HL-60/S4 treated with retinoic acid at 250 ng/mL for 4 days and 3 days (cell line): Measurements from ENCODE around the gene RRAS2.
"Not testable (repeated sequence)": the region's sequence is repeated elsewhere in the genome, so short reads cannot be mapped to it uniquely, and the experiment has no call there.

Source experiments
- in situ Hi-C: fragments of 300-500 bp; cut with MboI; formaldehyde crosslinking; loops from 2 replicates; pipeline ENCODE4 v1.7.0; 2022; ENCODE audit warnings: low sequenced_read_pairs

The RRAS2 gene

DNA sequence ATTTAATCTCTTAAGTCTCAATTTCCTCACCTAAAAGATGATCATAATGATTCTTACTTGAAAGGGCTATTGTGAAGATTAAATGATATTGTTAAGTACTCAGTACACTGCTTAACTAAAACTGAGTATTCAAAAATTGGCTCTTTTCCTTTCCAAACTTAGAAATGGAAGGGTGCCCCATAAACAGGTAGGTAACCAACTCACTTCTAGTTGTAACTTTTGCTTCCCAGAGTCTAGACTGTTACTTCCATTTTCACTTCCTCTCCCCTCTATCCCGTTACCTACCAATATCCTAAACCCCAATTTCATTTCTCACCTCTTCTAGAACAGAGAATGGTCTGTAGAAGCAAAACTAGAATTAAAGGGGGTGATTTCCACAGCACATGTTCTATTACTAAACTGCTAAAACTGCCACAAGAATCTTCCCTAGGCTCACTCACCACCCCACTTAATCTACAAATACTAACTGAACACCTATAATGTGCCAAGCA is 50.0 kb downstream of the RRAS2 start:
- in situ Hi-C loops: no loop called here

DNA sequence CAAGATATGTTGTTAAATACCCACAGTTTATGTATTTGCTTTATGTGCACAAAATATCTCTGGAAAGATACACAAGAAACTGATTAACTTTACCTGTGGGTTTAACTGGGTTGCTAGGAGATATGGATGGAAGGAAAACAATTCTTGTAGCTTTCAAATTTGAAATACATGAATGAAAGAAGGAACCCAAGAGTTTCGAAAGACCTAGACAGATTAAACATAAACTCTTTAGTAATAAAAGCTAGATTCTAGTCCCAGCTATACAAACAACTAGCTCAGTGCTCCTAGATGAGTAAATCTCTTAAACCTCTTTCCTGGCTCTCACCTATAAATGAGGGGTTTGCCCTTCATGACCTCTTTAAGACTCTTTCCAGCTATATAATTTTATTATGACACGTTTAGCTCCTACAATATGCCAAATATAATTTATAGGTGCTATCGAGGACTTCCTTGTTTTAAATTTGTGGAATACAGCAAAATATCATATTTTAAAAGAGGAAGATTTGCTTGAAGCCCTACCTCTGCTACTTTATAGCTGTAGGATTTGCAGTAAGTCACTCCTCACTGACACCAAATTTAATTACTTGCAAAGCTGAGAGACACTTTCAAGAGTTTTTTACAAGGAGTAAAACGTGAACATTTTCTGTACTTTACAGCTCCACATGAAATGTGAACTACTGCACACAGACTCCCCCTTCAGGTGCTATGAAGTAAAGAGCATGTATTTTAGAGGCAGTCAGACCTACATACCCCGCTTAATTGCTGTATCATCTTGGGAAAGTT is 50.7 kb downstream of the RRAS2 start:
- in situ Hi-C loops: no loop called here

DNA sequence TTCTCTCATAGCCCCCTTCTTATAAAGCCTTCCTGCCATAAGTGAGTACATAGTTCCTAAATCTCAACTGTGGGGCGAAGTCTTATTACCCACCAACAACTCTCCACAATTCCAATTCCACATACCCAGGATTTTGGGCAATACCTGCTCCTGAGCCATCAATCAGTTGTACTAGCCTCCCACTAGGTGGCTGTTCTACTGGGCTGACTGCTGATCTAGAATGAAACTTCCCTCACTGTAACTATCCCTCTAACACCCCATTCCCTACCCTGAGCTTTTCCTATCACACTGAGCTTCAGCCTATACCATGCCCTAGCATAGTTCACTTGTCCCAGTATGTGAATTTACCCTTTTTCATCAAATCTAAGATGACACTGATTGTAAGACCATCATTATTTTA is 52.5 kb downstream of the RRAS2 start:
- in situ Hi-C loops: no loop called here

DNA sequence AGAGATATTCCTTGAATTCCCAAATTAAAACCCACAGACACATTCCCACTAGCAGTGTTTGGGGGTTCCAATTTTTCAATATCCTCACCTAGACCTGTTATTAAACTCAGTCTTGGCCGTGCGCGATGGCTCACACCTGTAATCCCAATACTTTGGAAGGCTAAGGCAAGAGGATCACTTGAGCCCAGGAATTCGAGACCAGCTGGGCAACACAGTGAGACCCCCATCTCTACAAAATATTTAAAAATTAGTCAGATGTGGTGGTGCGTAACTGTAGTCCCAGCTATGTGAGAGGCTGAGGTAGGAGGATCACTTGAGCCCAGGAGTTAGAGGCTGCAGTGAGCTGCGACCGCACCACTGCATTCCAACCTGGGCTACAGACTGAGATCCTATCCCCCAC is 53.3 kb downstream of the RRAS2 start:
- in situ Hi-C loops: no loop called here

DNA sequence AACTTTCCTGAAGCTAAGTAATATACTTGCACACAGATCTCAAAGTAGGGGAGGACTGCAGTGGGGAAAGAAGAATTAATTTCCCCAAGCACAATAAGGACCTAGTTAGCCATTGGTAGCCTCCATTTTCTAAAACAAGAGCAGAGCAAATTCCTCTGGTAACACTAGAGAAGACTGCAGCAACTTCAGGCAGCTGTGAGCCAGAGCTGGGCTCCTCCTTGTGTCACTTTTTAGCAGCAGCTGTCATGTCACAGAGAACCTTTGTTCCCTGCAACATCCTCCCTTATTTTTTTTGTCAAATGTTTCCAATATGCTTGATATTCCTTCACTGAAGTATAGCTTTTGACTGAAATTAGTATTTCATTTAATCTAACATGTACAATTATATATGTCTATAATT is 54.4 kb downstream of the RRAS2 start:
- in situ Hi-C loops: no loop called here

DNA sequence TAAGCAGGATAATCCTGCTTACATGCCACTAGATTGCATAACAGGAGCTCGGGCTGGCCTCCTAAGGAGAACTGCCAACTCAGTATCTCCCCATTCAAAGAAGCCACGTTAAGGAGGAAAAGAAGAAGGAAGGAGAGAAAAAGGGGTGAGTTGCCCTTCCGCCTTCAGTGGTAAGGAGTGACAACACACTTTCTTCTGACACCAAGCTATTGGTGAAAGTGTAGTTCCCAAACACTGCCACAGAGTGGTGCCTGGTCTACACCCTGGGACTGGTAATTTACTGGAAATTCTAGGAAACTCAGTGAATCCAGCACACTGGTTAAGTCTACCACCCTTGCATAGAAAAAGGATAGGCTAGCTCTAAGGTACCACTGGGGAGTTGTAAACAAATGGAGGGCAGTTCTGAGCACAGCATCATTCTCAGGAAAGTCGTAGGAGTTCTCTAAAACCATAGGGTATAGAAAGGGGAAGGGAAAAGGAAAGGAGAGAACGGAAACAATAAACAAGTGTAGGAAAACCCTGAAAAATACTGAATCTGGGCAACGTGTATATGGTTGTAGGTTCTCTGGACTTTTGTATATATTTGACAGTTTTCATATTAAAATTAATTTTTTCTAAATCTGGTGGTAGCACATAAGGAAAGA is 58.2 kb downstream of the RRAS2 start:
- in situ Hi-C loops: no loop called here

DNA sequence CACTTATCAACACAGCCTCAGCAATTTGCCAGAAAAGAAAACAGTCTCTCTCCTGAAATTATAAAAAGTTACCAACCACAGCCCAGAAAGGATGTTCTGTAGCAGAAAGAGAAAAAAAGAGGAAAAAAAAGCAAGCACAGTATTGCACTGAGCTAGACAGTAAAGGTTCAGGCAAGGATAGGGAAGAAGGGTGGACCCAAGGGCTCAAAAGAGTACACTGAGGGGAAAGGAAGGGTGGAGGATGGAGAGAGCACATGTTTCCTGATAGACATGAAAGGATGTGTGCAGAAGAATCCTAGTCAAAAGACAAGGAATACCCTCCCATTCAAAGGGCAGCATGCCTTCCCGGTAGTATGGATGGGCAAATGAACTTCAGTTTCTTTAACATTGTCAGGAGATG is 59.1 kb downstream of the RRAS2 start:
- in situ Hi-C loops: no loop called here

DNA sequence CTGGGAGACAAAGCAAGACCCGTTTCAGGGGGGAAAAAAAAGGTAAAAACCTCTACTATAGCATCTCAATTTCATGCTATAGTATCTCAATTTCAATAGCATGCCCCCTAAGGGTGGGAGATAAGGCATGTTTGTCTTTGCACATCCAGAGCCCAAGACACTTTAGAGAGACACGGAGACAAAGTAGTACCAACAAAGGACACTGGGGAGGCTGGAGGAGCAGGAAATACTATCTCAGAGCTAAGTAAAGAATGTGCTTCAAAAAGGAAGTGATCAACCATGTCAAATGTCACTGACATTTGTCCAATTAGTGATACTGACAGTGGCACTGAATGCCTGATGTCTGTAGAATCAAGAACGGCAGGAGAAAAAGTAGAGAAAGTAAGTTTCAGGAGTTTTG is 68.6 kb downstream of the RRAS2 start:
- in situ Hi-C loops: no loop called here

DNA sequence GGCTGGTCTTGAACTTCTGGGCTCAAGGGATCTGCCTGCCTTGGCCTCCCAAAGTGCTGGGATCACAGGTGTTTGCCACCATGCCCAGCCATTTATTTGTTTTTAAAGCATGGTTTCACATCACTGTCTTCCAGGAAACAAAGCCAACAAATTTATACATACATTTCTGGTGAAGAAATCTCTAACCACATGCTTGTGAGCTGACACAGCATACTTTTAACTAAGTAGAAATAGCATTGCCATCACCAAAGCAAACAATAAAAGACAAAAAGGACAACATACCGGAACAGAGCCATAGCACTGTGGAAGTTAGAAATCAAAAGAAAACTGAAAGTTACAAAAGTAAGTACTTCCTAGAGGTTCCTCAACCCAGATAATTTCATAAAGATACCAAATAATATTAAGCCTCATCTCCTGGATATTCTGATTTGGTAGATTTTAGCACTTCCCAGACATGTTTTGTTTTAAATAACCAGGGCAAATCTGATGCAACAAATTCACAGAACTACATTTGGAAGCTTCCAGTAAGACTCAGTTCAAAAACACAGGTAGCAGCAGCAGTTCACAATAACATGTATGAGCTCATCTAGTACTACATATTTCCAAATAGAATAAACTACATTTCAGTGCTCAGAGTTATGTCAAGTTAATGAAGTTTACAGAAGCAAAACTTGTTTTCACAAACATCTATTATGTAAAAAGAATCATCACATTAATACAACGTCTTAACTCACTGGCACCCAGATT is 70.6 kb downstream of the RRAS2 start:
- in situ Hi-C loops: no loop called here

DNA sequence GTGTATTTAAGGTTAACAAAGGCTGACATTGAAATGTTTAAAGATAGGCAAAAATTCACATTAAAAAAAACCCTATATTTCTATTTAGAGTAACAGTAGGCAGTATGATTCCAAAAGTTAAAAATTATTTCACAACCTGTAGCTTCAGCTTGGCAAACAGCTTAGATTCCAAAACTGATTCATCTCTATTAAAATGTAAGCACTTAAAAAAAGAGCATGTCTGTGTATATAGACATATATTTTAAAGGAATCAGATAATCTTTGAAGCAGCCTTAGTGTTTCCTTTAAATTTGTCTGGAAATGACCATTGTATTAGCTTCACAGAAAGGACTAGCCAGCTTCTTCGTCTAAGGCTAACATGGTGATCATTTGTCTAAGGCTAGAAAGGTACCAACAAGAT is 80.1 kb downstream of the RRAS2 start:
- in situ Hi-C loops: not testable (repeated sequence)

DNA sequence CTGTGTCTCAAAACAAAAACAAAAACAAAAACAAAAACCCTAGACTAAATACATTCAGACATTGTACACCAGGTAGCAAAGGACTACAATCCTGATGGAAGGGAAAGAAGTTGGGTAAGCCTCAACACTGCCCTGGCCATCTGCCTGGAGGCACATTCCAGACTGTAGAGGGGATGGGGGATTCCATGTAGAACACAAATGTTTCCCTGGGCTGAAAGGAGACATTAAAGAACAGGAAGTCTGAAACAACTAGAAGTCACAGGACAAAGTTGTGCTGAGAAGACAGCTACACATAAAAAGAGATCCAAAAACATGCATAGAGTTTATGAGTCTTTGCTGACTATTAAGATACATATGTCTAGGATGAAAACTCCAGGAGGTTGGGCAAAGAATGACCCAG is 83.9 kb downstream of the RRAS2 start:
- in situ Hi-C loops: no loop called here

DNA sequence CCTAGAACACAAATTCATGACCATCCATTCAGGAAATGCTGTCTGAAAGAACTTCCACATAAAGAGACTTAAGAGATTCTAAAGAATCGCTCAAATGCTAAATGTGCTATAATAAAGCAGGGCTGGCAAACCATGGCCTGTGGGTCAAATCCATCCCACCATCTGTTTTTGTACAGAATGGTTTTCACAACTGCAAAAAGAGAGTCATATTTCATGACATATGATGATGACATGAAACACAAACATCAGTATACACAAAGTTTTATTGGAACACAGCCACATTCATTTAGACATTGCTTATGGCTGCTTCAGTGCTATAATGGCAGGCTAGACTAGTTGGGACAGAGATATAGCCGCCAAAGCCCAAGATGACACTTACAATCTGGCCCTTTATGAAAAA is 85.1 kb downstream of the RRAS2 start:
- in situ Hi-C loops: no loop called here

DNA sequence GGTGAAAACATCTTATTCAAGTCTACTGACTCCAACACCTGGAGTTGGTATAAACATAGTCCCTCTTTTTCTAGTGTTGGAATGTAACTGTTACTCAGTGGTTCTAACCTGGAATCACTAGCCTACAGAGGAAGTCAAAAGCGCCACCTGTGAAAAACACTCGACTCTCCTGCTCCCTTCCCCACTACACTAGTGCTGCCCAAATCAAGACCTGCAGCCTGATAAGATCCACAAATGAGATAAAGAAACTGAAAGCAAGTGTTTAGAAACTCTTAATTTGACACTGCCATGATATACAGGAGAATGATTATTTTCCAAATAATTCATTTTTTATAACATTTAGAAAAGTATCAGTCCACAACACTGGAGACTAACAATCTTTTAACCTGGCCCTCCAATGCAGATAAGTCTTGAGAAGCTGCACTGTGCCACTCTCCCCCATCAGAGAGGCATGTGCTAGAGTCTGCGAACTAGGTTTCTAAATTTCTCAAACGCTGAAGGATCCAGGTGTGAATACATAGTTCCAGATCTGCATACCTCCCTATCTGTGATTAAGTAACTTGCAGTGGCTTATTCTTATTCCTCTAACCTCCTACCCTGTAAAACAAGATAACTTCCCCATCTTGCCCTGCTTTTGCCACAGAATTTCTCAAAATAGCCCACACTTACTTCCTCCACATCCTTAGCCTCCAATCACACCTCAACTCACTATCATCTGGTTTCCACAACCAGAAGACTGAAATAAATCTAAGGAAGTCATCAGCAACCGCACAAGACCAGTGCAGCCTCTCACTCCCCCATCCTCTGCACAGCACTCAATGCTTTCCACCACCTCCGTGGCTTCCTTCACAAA is 88.1 kb downstream of the RRAS2 start:
- in situ Hi-C loops: no loop called here

DNA sequence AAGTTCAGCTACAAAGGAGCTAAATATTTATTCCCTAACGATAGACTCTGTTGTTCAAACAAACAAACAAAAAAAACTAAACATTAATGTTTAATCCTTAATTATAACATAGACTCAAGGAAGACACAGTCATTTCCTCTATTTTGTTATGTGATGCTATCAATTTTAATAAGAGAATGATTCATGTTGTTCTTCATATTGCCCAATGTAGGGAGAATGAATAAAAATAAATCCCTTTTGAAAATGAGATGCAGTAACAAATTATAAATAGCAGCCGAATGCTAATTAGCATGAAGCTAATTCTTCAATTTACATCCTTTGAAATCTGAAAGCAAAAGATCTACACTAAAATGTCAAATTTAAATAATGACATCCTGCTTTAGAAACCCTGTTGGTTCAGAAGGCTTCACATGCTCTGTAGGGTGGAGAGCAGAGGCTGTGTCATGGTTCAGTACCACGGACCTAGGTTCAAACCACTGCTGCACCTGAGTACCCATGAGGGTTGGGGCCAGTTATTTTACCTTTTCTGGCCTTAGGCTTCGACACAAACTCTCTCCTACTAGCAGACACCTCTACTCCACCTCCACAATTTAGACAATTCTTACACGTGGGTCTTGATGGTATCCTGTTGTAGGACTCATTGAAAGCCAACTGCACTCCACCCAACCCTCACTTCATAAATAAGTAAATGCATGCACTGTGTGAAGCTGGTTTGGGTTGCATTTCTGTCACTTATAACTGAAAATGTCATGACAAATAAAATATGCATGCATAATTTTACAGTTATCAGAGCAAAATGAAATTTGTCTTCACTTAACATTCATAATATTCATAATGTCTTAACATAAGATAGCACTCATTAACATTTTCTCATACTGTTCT is 89.0 kb downstream of the RRAS2 start:
- in situ Hi-C loops: no loop called here

DNA sequence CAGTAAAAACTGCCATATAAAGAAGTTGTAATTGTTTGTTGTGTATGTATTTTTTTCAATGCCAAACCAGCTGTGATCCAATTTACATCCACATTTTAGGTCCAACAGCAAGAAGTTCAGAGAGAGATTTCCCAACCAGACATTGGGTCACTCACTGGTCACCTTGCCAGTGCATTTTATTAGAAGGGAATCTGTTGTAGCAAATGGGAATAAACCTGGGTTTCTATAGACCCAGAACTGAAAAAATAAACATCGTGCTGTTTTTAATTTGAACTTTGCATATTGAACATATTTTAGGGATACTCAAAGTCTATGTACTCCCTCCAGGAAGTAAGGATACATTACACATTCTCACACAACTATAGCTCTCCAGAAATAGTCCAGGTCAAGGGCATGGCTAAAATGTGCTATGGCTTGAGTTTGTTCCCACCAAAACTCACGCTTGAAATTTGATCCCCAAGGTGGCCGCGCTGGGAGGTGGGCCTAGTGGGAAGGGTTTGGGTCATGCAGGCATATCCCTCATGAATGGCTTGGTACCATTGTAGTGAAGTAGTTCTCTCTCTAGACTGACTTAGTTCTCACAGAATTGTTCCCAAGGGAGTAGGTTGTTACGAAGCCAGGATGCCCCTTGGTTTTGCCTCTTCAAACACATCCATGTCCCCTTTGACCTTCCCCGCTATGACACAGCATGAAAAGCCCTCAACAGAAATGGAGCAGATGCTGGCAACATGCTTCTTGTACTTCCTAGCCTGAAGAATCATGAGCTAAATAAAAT is 90.9 kb downstream of the RRAS2 start:
- in situ Hi-C loops: no loop called here

DNA sequence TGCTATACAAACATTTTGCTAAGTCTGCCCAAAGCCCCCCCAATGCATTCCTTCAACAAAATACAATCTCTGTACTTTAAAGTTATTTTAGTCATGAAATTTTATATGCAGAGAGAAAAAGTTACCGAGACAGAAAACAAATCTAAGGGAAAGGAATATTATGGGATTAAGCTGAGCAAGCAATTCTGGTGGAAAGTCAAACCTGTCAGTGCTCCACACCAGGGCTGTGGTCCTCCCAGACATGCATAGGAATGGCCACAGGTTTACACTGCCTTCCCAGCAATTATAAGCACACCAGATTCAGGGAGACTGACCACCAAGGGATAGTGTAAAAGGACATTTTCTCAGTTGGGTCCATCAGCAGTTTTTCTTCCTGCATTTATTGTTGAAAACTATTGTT is 92.4 kb downstream of the RRAS2 start:
- in situ Hi-C loops: no loop called here

DNA sequence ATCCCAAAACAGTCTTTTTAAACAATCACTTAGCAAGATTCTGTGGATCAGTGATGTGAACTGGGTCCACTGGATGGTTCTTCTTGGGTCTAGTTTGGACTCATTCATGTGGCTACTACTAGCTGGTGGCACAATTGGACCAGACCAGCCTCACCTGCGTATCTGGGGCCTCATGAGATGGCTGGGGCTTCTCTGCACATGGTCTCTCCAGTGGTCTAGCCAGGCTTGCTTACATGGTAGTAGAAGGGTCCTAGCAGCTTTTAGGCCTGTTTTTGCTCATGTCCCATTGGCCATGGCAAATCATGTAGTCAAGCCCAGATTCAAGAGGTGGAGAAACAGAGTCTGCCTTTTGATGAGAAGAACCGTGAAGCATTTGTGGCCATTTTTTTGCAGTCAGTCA is 94.0 kb downstream of the RRAS2 start:
- in situ Hi-C loops: no loop called here

DNA sequence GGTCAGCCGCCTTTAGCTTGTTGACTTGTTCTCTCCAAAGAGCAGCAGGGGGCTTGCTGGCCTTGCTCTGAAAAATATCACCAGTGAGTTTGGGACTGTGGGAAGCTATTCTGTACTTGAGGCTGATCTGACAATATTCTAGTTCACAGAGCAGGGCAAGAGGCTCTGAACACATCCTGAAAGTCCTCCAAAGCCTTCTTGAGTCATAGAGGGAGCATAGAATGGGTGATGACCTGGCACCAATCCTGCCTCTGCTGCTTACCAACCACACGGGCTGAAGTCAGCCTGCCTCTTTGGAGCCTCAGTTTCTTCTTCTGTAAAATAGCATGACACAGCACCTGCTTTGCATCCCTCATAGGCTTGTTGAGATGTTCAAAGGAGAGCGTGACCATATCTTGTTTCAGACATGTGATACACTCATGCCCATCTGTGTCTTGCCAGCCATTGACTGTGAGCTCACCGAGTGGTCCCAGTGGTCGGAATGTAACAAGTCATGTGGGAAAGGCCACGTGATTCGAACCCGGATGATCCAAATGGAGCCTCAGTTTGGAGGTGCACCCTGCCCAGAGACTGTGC is 96.6 kb downstream of the RRAS2 start:
- in situ Hi-C loops: no loop called here

DNA sequence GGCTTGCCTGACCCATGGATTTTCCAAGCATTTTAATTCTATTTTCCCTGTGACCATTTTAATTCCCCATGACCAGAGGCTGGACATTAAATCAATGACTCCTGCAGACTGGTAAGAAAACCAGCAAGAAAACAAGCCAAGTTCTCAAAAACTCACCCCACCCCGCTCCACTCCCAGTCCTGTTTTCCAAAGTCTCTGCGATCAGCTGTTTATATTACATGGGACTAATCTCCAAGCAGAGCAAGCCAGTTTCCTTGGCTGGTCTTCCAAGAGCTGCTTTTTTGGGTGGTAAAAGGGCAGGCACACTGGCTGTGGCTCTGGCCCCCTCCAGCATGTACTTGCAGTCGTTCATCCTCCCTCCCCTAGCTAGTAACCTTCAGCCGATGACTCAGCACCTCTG is 97.9 kb downstream of the RRAS2 start:
- in situ Hi-C loops: no loop called here
